Fibroblast of the conjunctiva (primary cell): ENCODE measurements around the gene SOX6.
"Not testable (repeated sequence)": the region's sequence is repeated elsewhere in the genome, so short reads cannot be mapped to it uniquely, and the experiment has no call there.

Experiments used
- DNase-seq: peaks from one replicate; pipeline ENCODE4 v3.0.0-alpha.2; 2010; ENCODE audit warnings: low read depth

Gene SOX6

GRCh38 chr11:15929371-15929901 lies 426.9 kb downstream of the SOX6 start:
- no peak for DNase-seq

GRCh38 chr11:15927864-15928217 lies 428.5 kb downstream of the SOX6 start:
- no peak for DNase-seq

DNA sequence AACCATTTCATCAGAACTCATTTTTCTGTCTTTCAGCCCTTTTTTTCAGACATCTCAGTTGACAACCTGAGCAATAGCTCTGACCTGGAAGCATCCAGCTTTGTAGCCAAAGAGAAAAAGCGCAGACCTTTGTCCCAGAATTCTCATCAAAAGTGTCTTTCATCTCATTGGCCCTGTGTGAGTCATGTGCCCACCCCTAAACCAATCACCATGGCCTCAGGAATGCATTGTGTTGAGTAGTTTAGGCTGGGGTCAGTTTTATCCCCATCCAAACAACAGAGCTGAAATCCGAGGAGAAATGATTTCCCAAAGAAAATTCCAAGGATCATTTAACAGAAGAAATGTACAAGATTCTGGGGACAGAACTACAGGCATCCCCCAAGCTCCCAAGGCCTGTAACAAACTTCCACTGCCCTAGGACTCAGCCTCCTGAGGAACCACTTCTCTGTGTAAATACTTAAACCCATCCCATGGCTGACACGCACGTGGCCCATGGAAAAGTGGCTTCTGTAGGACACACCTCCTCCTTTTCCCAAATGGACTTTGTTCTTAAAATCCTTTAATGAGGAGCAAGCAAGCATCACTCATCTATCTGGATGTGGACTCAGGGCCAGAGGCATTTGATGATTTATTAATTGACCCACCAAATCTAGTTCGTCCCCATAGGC lies 429.0 kb downstream of the SOX6 start:
- no peak for DNase-seq

DNA sequence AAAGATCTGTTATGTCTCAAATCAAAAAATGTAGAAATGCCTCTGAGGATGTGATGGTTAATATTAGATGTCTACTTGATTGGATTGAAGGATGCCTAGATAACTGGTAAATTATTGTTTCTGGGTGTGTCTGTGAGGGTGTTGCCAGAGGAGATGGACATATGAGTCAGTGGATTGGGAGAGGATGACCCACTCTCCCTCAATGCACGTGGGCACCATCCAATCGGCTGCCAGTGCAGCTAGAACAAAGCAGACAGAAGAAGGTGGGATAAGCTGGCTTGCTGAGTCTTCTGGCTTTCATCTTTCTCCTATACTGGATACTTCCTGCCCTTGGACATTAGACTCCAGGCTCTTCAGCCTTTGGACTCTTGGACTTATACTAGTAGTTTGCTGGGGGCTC lies 430.3 kb downstream of the SOX6 start:
- DNase-seq, result no peak

GRCh38 chr11:15923183-15923582 lies 433.2 kb downstream of the SOX6 start:
- DNase-seq, result no peak

DNA sequence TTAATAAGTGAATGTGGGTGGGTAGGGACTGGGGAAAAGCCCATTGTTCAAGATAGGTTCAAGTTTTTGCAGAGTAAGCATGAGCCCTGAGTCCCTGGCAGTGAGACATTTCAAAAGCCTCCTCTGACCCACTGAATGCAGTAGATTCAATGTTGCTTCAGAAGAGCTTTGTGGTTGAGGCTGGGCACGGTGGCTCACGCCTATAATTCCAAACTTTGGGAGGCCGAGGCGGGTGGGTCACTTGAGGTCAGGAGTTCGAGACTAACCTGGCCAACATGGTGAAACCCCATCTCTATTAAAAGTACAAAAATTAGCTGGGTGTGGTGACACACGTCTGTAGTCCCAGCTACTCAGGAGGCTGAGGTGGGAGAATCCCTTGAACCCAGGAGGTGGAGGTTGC lies 433.6 kb downstream of the SOX6 start:
- DNase-seq, result not testable (repeated sequence)

- DNase-seq, result no peak
Observed at GRCh38 chr11:15920856-15921629, 435.3 kb downstream of the SOX6 start.

GRCh38 chr11:15918674-15919073 lies 437.7 kb downstream of the SOX6 start:
- no peak for DNase-seq

DNA sequence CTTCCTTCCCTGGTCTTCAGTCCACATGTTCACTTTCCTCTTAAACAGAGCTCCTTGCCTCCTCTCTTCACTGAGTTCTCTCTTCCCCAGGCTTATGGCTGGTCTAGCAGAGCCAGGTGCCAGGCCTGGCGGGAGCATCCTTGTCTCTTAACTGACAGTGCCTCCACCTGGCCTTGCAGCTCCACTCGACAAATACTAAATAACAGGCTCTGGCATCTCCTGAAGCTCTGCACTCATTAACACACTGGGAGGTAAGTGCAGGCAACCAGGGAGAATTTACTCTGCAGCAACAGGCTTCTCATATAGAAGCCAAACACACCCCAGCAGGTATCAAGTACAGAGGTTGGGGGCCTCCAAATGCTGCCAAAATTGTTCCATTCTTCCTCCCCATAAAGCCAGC lies 438.1 kb downstream of the SOX6 start:
- no peak for DNase-seq
